ENCODE data around the gene PLA2G4E. TPM values are rescaled to one million over a fixed set of nuclear protein-coding genes. Genes with fewer than 3 reads are reported as not detected.

PLA2G4E gene
- total RNA-seq, 1 donor from 2014 or later, result not detected

- no peak for DNase-seq (ENCODE audit: low read depth)
- TF ChIP-seq CTCF (conservative IDR thresholded peaks at IDR 0.05; ENCODE audit: low read depth, low read length), result no peak
Measured at GRCh38 chr15:41966920-41967465, 53.8 kb downstream of the PLA2G4E start.

GRCh38 chr15:41966414-41966812, 54.4 kb downstream of the PLA2G4E start:
- TF ChIP-seq CTCF (conservative IDR thresholded peaks at IDR 0.05; ENCODE audit: low read depth, low read length), result no peak
- no peak overlapping the region for H3K4me3 ChIP-seq (ENCODE audit: low read depth, low read length)
- DNase-seq (ENCODE audit: low read depth), result no peak

More at GRCh38 chr15:41966920-41967465, 53.8 kb downstream of the PLA2G4E start:
- H3K4me3 ChIP-seq (ENCODE audit: low read depth, low read length), result no peak overlapping the region

- TF ChIP-seq CTCF (conservative IDR thresholded peaks at IDR 0.05; ENCODE audit: low read depth, low read length), result no peak
- H3K4me3 ChIP-seq (ENCODE audit: low read depth, low read length), result no peak overlapping the region
- no peak for DNase-seq (ENCODE audit: low read depth)
Measured at GRCh38 chr15:41965441-41966413, 55.1 kb downstream of the PLA2G4E start.

GRCh38 chr15:41961595-41962202, 59.1 kb downstream of the PLA2G4E start:
- TF ChIP-seq CTCF (conservative IDR thresholded peaks at IDR 0.05; ENCODE audit: low read depth, low read length), result no peak
- no peak overlapping the region for H3K4me3 ChIP-seq (ENCODE audit: low read depth, low read length)
- no peak for DNase-seq (ENCODE audit: low read depth)

- peak overlapping the region; percentile 21 for H3K4me3 ChIP-seq (ENCODE audit: low read depth, low read length)
- TF ChIP-seq CTCF (conservative IDR thresholded peaks at IDR 0.05; ENCODE audit: low read depth, low read length), result no peak
- peak; percentile 64 for DNase-seq (ENCODE audit: low read depth)
Measured at GRCh38 chr15:41961001-41961518, 59.8 kb downstream of the PLA2G4E start.

GRCh38 chr15:41958002-41958420, 62.8 kb downstream of the PLA2G4E start:
- no peak for TF ChIP-seq CTCF (conservative IDR thresholded peaks at IDR 0.05; ENCODE audit: low read depth, low read length)
- no peak for DNase-seq (ENCODE audit: low read depth)

More at GRCh38 chr15:41958002-41958420, 62.8 kb downstream of the PLA2G4E start:
- no peak overlapping the region for H3K4me3 ChIP-seq (ENCODE audit: low read depth, low read length)

Data from epithelial cell of proximal tubule (primary cell).